B cell (primary cell): ENCODE results near the gene NAPSA. TPM values are rescaled to one million over a fixed set of nuclear protein-coding genes. Genes with fewer than 3 reads are reported as not detected.
A peak's percentile ranks its signal among the peaks of the same experiment; 100 is the strongest.

ENCODE experiments used
- ATAC-seq: fragments of 200-7000 bp; cut with Tn5 transposase; one replicate; pipeline ENCODE4 v1.10.0; 2021; ENCODE audit warnings: low read depth, mild to moderate bottlenecking, moderate number of reproducible peaks, moderate library complexity
- CTCF ChIA-PET: fragments of 350-600 bp; sonication (Branson Sonifier 250); formaldehyde crosslinking; loops from one replicate; lab custom pipeline; 2021; ENCODE audit warnings: antibody characterized with exemption, inconsistent platforms; lab: Charles Lee
- POLR2A ChIA-PET: fragments of 350-600 bp; sonication (Branson Sonifier 250); formaldehyde crosslinking; loops from one replicate; lab custom pipeline; 2021; ENCODE audit warnings: antibody characterized with exemption; lab: Charles Lee
- DNase-seq: peaks from one replicate; pipeline ENCODE4 v3.0.0; 2013
- H2AFZ ChIP-seq: 2 replicates; pipeline ENCODE4 v1.6.1; 2012; ENCODE audit warnings: mild to moderate bottlenecking, low read depth, low read length; ENCODE audit not compliant: insufficient read depth, poor library complexity, severe bottlenecking
- H3K27ac ChIP-seq, 2 donors: 1 replicate in 1 of 2; 2 replicates in 1 of 2; pipeline ENCODE4 v1.5.1; 2012 to 2013; ENCODE audit warnings: low read length in 2 of 2, mild to moderate bottlenecking in 2 of 2, moderate library complexity in 1 of 2
- H3K27me3 ChIP-seq, 4 experiments: fragments of 200-600 bp in 1 of 4; sonication (generic) in 1 of 4; replicated peaks in 1 of 4; 1 replicate in 2 of 4; 2 replicates in 2 of 4; pipeline versions ENCODE4 v1.6.1 to v1.7.0; 2013 to 2016; ENCODE audit warnings: low read length in 3 of 4, mild to moderate bottlenecking in 2 of 4, mixed read lengths in 1 of 4, moderate library complexity in 1 of 4; ENCODE audit not compliant: insufficient read depth in 4 of 4, control insufficient read depth in 3 of 4; ENCODE audit errors: control extremely low read depth in 1 of 4
- H3K36me3 ChIP-seq, 2 experiments: replicated peaks in 1 of 2; 1 replicate in 1 of 2; 2 replicates in 1 of 2; pipeline versions ENCODE4 v1.6.1 to v1.7.1; 2013; ENCODE audit warnings: low read length in 1 of 2; ENCODE audit not compliant: insufficient read depth in 2 of 2, control insufficient read depth in 1 of 2; ENCODE audit errors: control extremely low read depth in 1 of 2, extremely low read depth in 1 of 2
- H3K4me1 ChIP-seq, 2 donors: fragments of 200-600 bp in 1 of 2; sonication (generic) in 1 of 2; 1 replicate in 1 of 2; 2 replicates in 1 of 2; pipeline versions ENCODE4 v1.5.1 to v1.6.1; 2013 to 2017; ENCODE audit warnings: low read length in 2 of 2; ENCODE audit not compliant: control insufficient read depth in 2 of 2, insufficient read depth in 2 of 2
- H3K4me2 ChIP-seq: replicated peaks from 2 replicates; pipeline ENCODE3; 2012; ENCODE audit warnings: mild to moderate bottlenecking, low read depth, low read length; ENCODE audit not compliant: poor library complexity, severe bottlenecking
- H3K4me3 ChIP-seq, 5 experiments: fragments of 200-600 bp in 1 of 5; sonication (generic) in 1 of 5; 1 replicate in 3 of 5; 2 replicates in 2 of 5; pipeline versions ENCODE4 v1.5.1 to v1.7.0; 2011 to 2016; ENCODE audit warnings: low read length in 4 of 5, mild to moderate bottlenecking in 4 of 5, low read depth in 2 of 5, control low read depth in 1 of 5, moderate library complexity in 1 of 5; ENCODE audit not compliant: insufficient read depth in 1 of 5; ENCODE audit errors: control extremely low read depth in 1 of 5, extremely low read depth in 1 of 5
- H3K79me2 ChIP-seq: fragments of 200-600 bp; sonication (generic); one replicate; pipeline ENCODE4 v1.6.0; 2016; ENCODE audit warnings: low read length; ENCODE audit not compliant: control insufficient read depth, insufficient read depth
- H3K9ac ChIP-seq: fragments of 200-600 bp; sonication (generic); 2 replicates; pipeline ENCODE4 v1.6.1; 2017; ENCODE audit warnings: mild to moderate bottlenecking, low read length, moderate library complexity
- H3K9me3 ChIP-seq, 3 donors: one replicate each; pipeline versions ENCODE4 v1.6.1 to v1.7.1; 2013; ENCODE audit warnings: low read length in 2 of 3; ENCODE audit not compliant: control insufficient read depth in 2 of 3, insufficient read depth in 1 of 3; ENCODE audit errors: control extremely low read depth in 1 of 3
- H4K20me1 ChIP-seq: 2 replicates; pipeline ENCODE4 v1.6.0; 2012; ENCODE audit warnings: mild to moderate bottlenecking, low read length; ENCODE audit not compliant: insufficient read depth, control insufficient read depth, poor library complexity, severe bottlenecking
- H3K27ac Mint-ChIP-seq: one replicate; pipeline ENCODE4 v1.8.0; 2021; ENCODE audit warnings: mixed read lengths
- H3K27me3 Mint-ChIP-seq: one replicate; pipeline ENCODE4 v1.8.0; 2021; ENCODE audit warnings: mixed read lengths
- H3K4me1 Mint-ChIP-seq: one replicate; pipeline ENCODE4 v1.8.0; 2021; ENCODE audit warnings: mixed read lengths
- H3K4me3 Mint-ChIP-seq: one replicate; pipeline ENCODE4 v1.8.0; 2021; ENCODE audit warnings: mixed read lengths
- H3K9me3 Mint-ChIP-seq: one replicate; pipeline ENCODE4 v1.8.0; 2022; ENCODE audit warnings: mixed read lengths; ENCODE audit not compliant: insufficient read depth
- EZH2 ChIP-seq: IDR thresholded peaks from 2 replicates; pipeline ENCODE4 v1.6.1; 2012; ENCODE audit warnings: borderline replicate concordance, low read depth, mild to moderate bottlenecking, moderate library complexity, low read length; ENCODE audit not compliant: insufficient read depth, poor library complexity, severe bottlenecking
- WGBS: methylation state at CpG from one replicate; pipeline ENCODE4 v1.1.5; 2013; ENCODE audit warnings: missing lambda C conversion rate; ENCODE audit not compliant: insufficient coverage; 5-methylcytosine and 5-hydroxymethylcytosine counted together
- intact Hi-C: fragments of 100-400 bp; cut with micrococcal nuclease; formaldehyde crosslinking; loops from one replicate; pipeline ENCODE4 v1.10.0; 2022
- polyA plus RNA-seq: library from polyadenylated mRNA; depleted of rRNA; stranded (reverse); fragments of >200 nt; gene quantifications from 2 replicates; pipeline ENCODE4 v1.2.3, GENCODE V29; 2012
- total RNA-seq, 2 donors: library from RNA; stranded (reverse); fragments of 120-200 nt in 1 of 2; gene quantifications; 1 replicate in 1 of 2; 2 replicates in 1 of 2; pipeline versions ENCODE4 v1.2.3 to v1.2.4, GENCODE V29; 2013 to 2022
- TF ChIP-seq, protein P1 (sequence below): fragments of 200-600 bp; IDR thresholded peaks from one replicate; pipeline ENCODE4 v1.8.0; 2022; ENCODE audit warnings: antibody characterized with exemption, mild to moderate bottlenecking

NAPSA gene
- total and polyA plus RNA-seq, 2 donors (not counting 1 experiment from before 2014, with no cell fraction given), result 4.0 to 4.7 TPM

DNA sequence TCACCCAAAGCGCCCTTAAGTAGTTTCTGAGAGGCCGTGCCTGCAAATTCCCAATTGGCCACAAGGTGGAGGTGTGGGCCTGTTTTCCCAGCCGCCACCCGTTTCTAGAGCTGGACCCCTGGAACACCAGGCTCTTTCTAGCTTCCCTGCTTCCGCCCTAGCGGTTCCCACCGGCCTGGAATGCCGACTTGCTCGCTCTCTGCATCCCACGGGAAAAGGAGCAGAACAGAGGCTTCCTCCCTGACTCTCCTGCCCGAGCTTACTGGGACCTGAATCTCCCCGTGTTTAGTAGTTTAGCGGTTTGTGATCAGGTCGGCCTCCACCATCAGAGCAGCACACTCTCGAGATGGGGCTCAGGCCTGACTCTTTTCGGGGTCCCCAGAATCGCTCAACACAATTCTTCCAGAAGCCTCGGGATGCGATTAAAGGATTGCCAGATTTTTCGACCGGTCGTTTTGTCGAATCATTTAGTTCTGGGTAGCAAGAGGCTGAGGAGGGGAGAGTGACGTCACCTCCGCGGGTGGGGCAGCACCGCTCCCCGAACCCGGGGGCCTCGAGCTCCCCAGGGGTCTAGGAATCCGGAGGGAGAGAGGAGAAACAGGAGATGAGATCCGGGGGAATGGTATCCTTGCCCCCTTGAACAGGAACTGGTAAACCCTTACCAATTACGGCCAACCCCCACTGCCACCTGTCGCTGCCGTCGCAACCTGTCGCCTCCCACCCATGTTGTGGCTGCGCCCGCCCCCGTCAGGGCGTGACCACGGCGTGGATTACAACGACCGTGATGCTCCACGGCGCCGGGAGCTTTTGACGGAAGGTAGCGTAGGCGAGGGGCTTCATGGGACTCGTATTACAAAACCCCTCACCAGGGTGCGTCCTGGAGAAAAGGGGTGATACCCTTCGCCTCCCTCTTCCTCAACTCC is 8.0 kb downstream of the NAPSA start:
- Histone ChIP-seq H3K4me3 (peak overlapping the region; percentile 64 to 99 (median 68)), H3K9ac (peak overlapping the region; percentile 99), H3K79me2 (peaks cover 15% of the 10 kb centered on the region), H3K4me1 (peaks cover 13 to 34% of the 10 kb centered on the region in 2 donors), H3K36me3 (no peaks in the 10 kb centered on the region), H4K20me1 (no peaks in the 10 kb centered on the region), H3K4me2 (peak overlapping the region; percentile 99), H3K9me3 (peaks cover 0 to 6% (median 0%) of the 10 kb centered on the region in 3 donors), H2AFZ (peak overlapping the region; percentile 87), H3K27me3 (no peaks in the 10 kb centered on the region), H3K27ac (peak overlapping the region; percentile 95 to 99)
- Mint-ChIP-seq H3K9me3 (no peaks in the 10 kb centered on the region), H3K4me1 (peaks cover 39% of the 10 kb centered on the region), H3K27ac (peak overlapping the region; percentile 98), H3K27me3 (no peaks in the 10 kb centered on the region), H3K4me3 (peak overlapping the region; percentile 94)
- peak; percentile 81 for ATAC-seq
- TF ChIP-seq, protein P1, sequence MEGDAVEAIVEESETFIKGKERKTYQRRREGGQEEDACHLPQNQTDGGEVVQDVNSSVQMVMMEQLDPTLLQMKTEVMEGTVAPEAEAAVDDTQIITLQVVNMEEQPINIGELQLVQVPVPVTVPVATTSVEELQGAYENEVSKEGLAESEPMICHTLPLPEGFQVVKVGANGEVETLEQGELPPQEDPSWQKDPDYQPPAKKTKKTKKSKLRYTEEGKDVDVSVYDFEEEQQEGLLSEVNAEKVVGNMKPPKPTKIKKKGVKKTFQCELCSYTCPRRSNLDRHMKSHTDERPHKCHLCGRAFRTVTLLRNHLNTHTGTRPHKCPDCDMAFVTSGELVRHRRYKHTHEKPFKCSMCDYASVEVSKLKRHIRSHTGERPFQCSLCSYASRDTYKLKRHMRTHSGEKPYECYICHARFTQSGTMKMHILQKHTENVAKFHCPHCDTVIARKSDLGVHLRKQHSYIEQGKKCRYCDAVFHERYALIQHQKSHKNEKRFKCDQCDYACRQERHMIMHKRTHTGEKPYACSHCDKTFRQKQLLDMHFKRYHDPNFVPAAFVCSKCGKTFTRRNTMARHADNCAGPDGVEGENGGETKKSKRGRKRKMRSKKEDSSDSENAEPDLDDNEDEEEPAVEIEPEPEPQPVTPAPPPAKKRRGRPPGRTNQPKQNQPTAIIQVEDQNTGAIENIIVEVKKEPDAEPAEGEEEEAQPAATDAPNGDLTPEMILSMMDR, result peak; percentile 89
- TF ChIP-seq EZH2, result no peak
- WGBS, result 12% methylated on average over 46 of the region's 54 CpGs
- CTCF ChIA-PET, result interaction anchor here (0.7 to 6.6 kb wide), 34 partner anchors 10 to 565 kb away, joined by 3 to 76 read pairs (median 6); partner anchors contain the start of genes JOSD2, KCNC3, NAPSA and POLD1
- DNase-seq, result peak; percentile 94
- POLR2A ChIA-PET, result interaction anchor here (0.5 to 2.8 kb wide), 13 partner anchors 10 to 425 kb away, joined by 3 to 33 read pairs (median 8); partner anchors contain the start of genes JOSD2, KCNC3, NR1H2 and SPIB
- intact Hi-C loops, result loop anchor here (1.0 to 5.0 kb wide), 12 partner anchors 10 to 540 kb away; partner anchors contain the start of genes JOSD2, MYBPC2, NR1H2 and POLD1
